Heart left ventricle (tissue), 16 donors: ENCODE measurements around the gene CASQ2. TPM values are rescaled to one million over a fixed set of nuclear protein-coding genes. Genes with fewer than 3 reads are reported as not detected.

ENCODE experiments used
- ATAC-seq, 4 donors: fragments of 200-7000 bp; cut with Tn5 transposase; one replicate each; pipeline ENCODE4 v1.9.1; 2020 to 2022; ENCODE audit warnings: moderate library complexity in 4 of 4, mild to moderate bottlenecking in 3 of 4, moderate number of reproducible peaks in 1 of 4
- DNase-seq, 5 donors: peaks; one replicate each; pipeline ENCODE4 v3.0.0-alpha.2; 2020
- H3K27ac ChIP-seq, 12 donors: fragments of 200-600 bp; sonication (generic) in 4 of 12; one replicate each; pipeline versions ENCODE4 v1.5.0 to v1.8.0; 2016 to 2022; ENCODE audit warnings: mild to moderate bottlenecking in 2 of 12
- H3K27me3 ChIP-seq, 9 donors: fragments of 200-600 bp; sonication (generic) in 2 of 9; one replicate each; pipeline versions ENCODE4 v1.5.1 to v1.8.0; 2016 to 2022; ENCODE audit warnings: mild to moderate bottlenecking in 3 of 9
- H3K36me3 ChIP-seq, 9 donors: fragments of 200-600 bp; sonication (generic) in 2 of 9; one replicate each; pipeline versions ENCODE4 v1.5.0 to v1.8.0; 2018 to 2022; ENCODE audit warnings: mild to moderate bottlenecking in 2 of 9
- H3K4me1 ChIP-seq, 12 donors: fragments of 200-600 bp; sonication (generic) in 4 of 12; one replicate each; pipeline versions ENCODE4 v1.5.0 to v1.8.0; 2016 to 2022; ENCODE audit warnings: mild to moderate bottlenecking in 3 of 12
- H3K4me3 ChIP-seq, 12 donors: fragments of 200-600 bp; sonication (generic) in 4 of 12; one replicate each; pipeline versions ENCODE4 v1.5.0 to v1.8.0; 2017 to 2022; ENCODE audit warnings: mild to moderate bottlenecking in 9 of 12, moderate library complexity in 4 of 12
- H3K9me3 ChIP-seq, 12 donors: fragments of 200-600 bp; sonication (generic) in 4 of 12; one replicate each; pipeline versions ENCODE4 v1.5.0 to v1.8.0; 2016 to 2022; ENCODE audit warnings: mild to moderate bottlenecking in 1 of 12
- POLR2A ChIP-seq, 2 donors: fragments of 450-650 bp; IDR thresholded peaks; one replicate each; pipeline ENCODE4 v1.6.1; 2017; ENCODE audit warnings: antibody characterized with exemption in 2 of 2, mild to moderate bottlenecking in 2 of 2, moderate library complexity in 2 of 2
- WGBS, 4 donors: extraction: QIAGEN DNeasy Blood & Tissue Kit in 2 of 4; methylation state at CpG; one replicate each; pipeline versions ENCODE4 v1.1.5 to v1.1.7; 2013 to 2018; 5-methylcytosine and 5-hydroxymethylcytosine counted together
- intact Hi-C, 10 donors: fragments of 100-400 bp; cut with DNase I; formaldehyde crosslinking; loops; one replicate each; pipeline versions ENCODE4 v1.11.1 to v1.14.2; 2022
- polyA plus RNA-seq, 2 donors: library from polyadenylated mRNA; stranded (reverse); fragments of 200-250 nt; gene quantifications; one replicate each; pipeline ENCODE4 v1.2.3, GENCODE V29; 2013
- total RNA-seq, 9 donors: library from RNA; depleted of rRNA in 2 of 9; stranded (reverse); fragments of >200 nt in 2 of 9; fragmentation: NEBNext Ultra II Directional in 3 of 9; extraction: Animal tissue kit (Norgen Biotek cat#: 25700) in 3 of 9; gene quantifications; one replicate each; pipeline versions ENCODE4 v1.1.0 to v1.2.4, GENCODE V29; 2016 to 2023
- TF ChIP-seq, protein P1 (sequence below), 12 donors: fragments of 200-600 bp; sonication (generic) in 4 of 12; IDR thresholded peaks; one replicate each; pipeline versions ENCODE4 v1.5.0 to v1.8.0; 2018 to 2022; ENCODE audit warnings: antibody characterized with exemption in 12 of 12, mild to moderate bottlenecking in 5 of 12
- donor health status: ischemic (EF 13 %, LVEDD 7.1; RV severe dilation, severe dysfunction).
- donor health status: healthy with polysubstance abuse.
- donor health status: DM: no; HTN: yes; CAD: no.
- donor health status: DM: no; HTN: no; CAD: no.
- donor health status: ischemic (EF 25% LVEDD 6.9; RV normal size, moderate dysfunction).
- donor health status: ischemic (EF 25% LVEDD 5.7; RV mildly dilated, moderate dysfunction).
- donor health status: healthy.
- donor health status: DM: yes; HTN: yes; CAD: no.
- donor health status: ischemic (EF 35%, LVEDD 5.7; RV mildly dilated, moderate dysfunction).
- donor health status: nonischemic (EF 11% LVEDD 7.7; RV severe dilation, severe dysfunction).
- donor health status: DM: yes; HTN: yes; CAD: no.
- donor health status: PGD.
- donor health status: ischemic (EF 29% LVEDD 5.4; RV normal size, mild dysfunction).
- donor health status: nonischemic (EF 23%, LVEDD 6.1; RV moderate dilation, normal function).

The CASQ2 gene
- total and polyA plus RNA-seq, 11 donors, result 444 to 1,692 (median 895) TPM

DNA sequence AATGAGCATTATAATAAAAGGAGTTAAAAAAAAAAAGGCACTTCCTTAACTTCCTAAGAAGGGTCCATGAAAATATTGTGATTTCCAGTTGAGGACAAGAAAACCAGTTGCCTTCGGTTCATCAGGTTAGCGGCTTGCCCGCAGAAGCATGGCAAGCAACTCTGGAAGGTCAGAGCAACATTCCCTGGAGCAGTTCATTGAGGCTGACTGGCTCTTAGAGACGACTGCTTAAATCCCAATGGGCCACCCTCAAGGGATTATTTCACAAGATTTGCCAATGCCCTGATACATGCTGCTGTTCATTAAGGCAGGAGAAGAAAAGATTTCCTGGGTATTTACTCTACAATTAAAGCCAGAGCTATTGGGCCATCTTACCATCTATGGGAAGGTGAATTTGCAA lies 29.0 kb upstream of the CASQ2 start:
- no peaks in the 10 kb centered on the region for H3K9me3 ChIP-seq
- H3K4me3 ChIP-seq, result no peak overlapping the region
- H3K27ac ChIP-seq, result no peak overlapping the region
- no peak for ATAC-seq
- intact Hi-C loops, result no loop called here
- no peaks in the 10 kb centered on the region for H3K36me3 ChIP-seq
- H3K4me1 ChIP-seq, result peaks cover 0 to 6% (median 0%) of the 10 kb centered on the region in 12 donors
- no peak for DNase-seq
- no peak for TF ChIP-seq POLR2A (IDR thresholded peaks at IDR 0.05)
- TF ChIP-seq, protein P1, sequence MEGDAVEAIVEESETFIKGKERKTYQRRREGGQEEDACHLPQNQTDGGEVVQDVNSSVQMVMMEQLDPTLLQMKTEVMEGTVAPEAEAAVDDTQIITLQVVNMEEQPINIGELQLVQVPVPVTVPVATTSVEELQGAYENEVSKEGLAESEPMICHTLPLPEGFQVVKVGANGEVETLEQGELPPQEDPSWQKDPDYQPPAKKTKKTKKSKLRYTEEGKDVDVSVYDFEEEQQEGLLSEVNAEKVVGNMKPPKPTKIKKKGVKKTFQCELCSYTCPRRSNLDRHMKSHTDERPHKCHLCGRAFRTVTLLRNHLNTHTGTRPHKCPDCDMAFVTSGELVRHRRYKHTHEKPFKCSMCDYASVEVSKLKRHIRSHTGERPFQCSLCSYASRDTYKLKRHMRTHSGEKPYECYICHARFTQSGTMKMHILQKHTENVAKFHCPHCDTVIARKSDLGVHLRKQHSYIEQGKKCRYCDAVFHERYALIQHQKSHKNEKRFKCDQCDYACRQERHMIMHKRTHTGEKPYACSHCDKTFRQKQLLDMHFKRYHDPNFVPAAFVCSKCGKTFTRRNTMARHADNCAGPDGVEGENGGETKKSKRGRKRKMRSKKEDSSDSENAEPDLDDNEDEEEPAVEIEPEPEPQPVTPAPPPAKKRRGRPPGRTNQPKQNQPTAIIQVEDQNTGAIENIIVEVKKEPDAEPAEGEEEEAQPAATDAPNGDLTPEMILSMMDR (IDR thresholded peaks at IDR 0.05), result no peak
- peaks cover 0 to 12% (median 0%) of the 10 kb centered on the region in 9 donors for H3K27me3 ChIP-seq
- WGBS, 4 donors, result 79 to 94% (median 87%) methylated on average over 4 of the region's 4 CpGs

DNA sequence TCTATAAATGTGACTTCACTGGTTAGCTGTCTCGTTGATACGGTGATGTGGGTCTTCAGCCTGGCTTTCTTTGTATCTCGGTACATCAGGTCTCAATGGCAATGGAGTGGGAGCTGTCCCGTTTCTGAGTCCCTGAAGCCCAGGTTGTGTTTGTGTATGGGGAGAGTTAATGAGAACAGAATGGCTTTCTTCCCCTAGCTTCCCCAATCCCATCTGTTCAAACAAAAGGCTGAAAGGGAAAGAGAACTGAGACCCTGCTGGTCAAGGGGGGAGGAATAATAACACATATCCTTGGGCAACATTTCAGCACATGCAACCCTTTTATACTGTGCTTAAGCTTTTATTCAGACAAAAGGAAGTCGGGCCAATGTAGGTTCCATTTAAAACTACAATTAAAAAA lies 28.4 kb upstream of the CASQ2 start:
- 65 to 69% (median 68%) methylated on average over 5 of the region's 5 CpGs for WGBS, 4 donors
- ATAC-seq (no peak), DNase-seq (no peak)
- H3K27ac ChIP-seq, result no peak overlapping the region
- H3K36me3 ChIP-seq, result no peaks in the 10 kb centered on the region
- no peak for TF ChIP-seq POLR2A (IDR thresholded peaks at IDR 0.05)
- TF ChIP-seq, protein P1 (IDR thresholded peaks at IDR 0.05), result no peak
- intact Hi-C loops, result no loop called here
- H3K4me3 ChIP-seq, result no peak overlapping the region
- H3K9me3 ChIP-seq, result no peaks in the 10 kb centered on the region
- H3K4me1 ChIP-seq, result peaks cover 0 to 6% (median 0%) of the 10 kb centered on the region in 12 donors
- H3K27me3 ChIP-seq, result peaks cover 0 to 12% (median 0%) of the 10 kb centered on the region in 9 donors

DNA sequence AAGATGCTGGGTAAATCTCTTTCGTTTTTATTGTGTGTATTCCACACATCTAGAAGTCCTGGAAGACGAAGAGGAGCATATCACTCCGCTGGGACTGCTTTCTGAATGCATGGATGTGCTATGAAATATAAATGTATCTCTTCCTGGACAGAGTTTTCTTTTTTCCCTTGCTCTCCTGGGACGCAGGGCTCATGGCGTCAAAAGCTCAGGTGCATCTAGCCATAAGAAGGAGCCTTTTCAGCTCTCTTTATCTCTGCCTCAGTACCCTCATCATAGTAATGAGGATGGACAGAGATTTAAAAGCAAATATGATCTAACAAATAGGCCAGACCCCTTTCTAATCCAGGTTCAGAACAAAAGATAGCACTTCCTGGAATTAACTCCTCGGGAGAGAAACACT lies 27.5 kb upstream of the CASQ2 start:
- H3K4me1 ChIP-seq, result peaks cover 0 to 6% (median 0%) of the 10 kb centered on the region in 12 donors
- TF ChIP-seq, protein P1 (IDR thresholded peaks at IDR 0.05), result no peak
- TF ChIP-seq POLR2A (IDR thresholded peaks at IDR 0.05), result no peak
- no peak for DNase-seq
- no peak overlapping the region for H3K27ac ChIP-seq
- intact Hi-C loops, result no loop called here
- H3K27me3 ChIP-seq, result peaks cover 0 to 12% (median 0%) of the 10 kb centered on the region in 9 donors
- H3K4me3 ChIP-seq, result no peak overlapping the region
- WGBS, 4 donors, result 80 to 86% (median 83%) methylated on average over 6 of the region's 6 CpGs
- no peaks in the 10 kb centered on the region for H3K9me3 ChIP-seq
- ATAC-seq, result no peak
- no peaks in the 10 kb centered on the region for H3K36me3 ChIP-seq

DNA sequence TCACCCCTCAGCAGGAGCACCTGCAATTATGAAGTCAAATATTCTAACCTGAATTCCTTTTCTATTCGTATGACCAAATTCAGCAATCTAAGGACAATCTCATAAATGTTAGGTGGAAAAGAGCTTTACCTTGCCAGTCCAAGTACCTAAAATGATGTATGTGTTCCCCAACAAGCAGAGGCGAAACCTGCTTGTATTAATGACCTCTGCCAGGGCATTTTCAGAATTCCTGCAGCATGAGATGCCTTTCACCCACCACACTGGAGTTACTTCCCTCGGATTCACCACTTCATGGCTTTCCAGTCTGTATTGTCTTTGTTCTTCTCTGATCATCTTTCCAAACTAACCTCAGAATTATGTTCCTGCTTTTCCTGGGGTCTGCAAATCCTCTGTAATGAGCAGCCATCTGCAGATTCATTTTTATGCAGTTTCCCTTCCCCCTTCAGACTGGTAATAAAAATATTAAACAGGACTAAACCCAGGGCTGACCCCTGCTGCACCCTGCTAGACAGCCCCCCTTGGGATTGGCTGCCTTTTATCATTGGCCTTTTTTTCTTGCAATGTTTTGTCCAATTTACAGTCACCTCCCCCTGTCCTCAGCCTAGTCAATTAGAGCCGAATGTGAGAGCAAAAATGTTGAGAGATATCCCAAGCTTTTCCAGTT lies 26.6 kb upstream of the CASQ2 start:
- peaks cover 0 to 6% (median 0%) of the 10 kb centered on the region in 12 donors for H3K4me1 ChIP-seq
- H3K9me3 ChIP-seq, result no peaks in the 10 kb centered on the region
- no peak overlapping the region for H3K4me3 ChIP-seq
- no peak for ATAC-seq
- no peaks in the 10 kb centered on the region for H3K36me3 ChIP-seq
- TF ChIP-seq, protein P1 (IDR thresholded peaks at IDR 0.05), result no peak
- TF ChIP-seq POLR2A (IDR thresholded peaks at IDR 0.05), result no peak
- intact Hi-C loops, result no loop called here
- WGBS, 4 donors, result 61 to 83% (median 71%) methylated on average over 4 of the region's 4 CpGs
- H3K27ac ChIP-seq, result no peak overlapping the region
- H3K27me3 ChIP-seq, result peaks cover 0 to 12% (median 0%) of the 10 kb centered on the region in 9 donors
- DNase-seq, result no peak
